Thyroid gland (tissue), 4 donors: ENCODE results near the gene NRBP1.

Source experiments
- POLR2A ChIP-seq, 2 donors: fragments of 450-650 bp; IDR thresholded peaks; one replicate each; pipeline ENCODE4 v1.6.1; 2017; ENCODE audit warnings: antibody characterized with exemption in 2 of 2, mild to moderate bottlenecking in 2 of 2, moderate library complexity in 1 of 2
- TF ChIP-seq, protein P1 (sequence below), 6 experiments: fragments of 200-600 bp in 3 of 6; fragments of 450-650 bp in 3 of 6; sonication (generic) in 3 of 6; IDR thresholded peaks; one replicate each; pipeline ENCODE4 v1.5.1; 2016 to 2019; ENCODE audit warnings: antibody characterized with exemption in 6 of 6, mild to moderate bottlenecking in 2 of 6, inconsistent platforms in 1 of 6, moderate library complexity in 1 of 6

GRCh38 chr2:27489118-27489497, 60.7 kb downstream of the NRBP1 start:
- no peak for TF ChIP-seq POLR2A (IDR thresholded peaks at IDR 0.05)
- TF ChIP-seq, protein P1, sequence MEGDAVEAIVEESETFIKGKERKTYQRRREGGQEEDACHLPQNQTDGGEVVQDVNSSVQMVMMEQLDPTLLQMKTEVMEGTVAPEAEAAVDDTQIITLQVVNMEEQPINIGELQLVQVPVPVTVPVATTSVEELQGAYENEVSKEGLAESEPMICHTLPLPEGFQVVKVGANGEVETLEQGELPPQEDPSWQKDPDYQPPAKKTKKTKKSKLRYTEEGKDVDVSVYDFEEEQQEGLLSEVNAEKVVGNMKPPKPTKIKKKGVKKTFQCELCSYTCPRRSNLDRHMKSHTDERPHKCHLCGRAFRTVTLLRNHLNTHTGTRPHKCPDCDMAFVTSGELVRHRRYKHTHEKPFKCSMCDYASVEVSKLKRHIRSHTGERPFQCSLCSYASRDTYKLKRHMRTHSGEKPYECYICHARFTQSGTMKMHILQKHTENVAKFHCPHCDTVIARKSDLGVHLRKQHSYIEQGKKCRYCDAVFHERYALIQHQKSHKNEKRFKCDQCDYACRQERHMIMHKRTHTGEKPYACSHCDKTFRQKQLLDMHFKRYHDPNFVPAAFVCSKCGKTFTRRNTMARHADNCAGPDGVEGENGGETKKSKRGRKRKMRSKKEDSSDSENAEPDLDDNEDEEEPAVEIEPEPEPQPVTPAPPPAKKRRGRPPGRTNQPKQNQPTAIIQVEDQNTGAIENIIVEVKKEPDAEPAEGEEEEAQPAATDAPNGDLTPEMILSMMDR (IDR thresholded peaks at IDR 0.05), result no peak
